HS-27A (cell line): ENCODE results near the gene CMTM8.
"Not testable (repeated sequence)": the region's sequence is repeated elsewhere in the genome, so short reads cannot be mapped to it uniquely, and the experiment has no call there.

Experiments
- DNase-seq: peaks from one replicate; pipeline ENCODE4 v3.0.0-alpha.2; 2012; ENCODE audit warnings: low read depth, missing footprints

CMTM8 gene

GRCh38 chr3:32238453-32239306, at the start of gene CMTM8:
CMTM8 (plus strand) TSS chr3:32238680; CDS start chr3:32238973, 293 bp downstream.
- no peak for DNase-seq

DNA sequence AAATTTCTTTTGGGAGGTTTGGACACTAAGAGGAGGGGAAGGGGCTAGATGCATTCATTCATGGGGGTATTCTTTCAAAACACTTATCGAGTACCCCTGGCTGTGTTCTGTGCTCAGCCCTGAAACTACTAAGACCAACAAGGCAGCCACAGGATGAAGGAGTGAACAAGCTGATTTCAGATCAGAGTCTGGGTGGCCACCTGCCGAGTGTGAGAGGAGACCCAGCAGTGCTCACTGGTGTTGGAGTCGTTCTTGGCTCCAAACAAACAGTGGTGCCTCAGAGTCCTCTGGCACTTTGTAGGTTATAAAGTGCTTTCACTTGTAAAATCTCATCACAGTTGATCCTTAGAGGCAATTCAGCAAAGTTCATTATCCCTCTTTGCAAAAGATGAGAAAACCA, 48.8 kb upstream of the CMTM8 start:
- no peak for DNase-seq

DNA sequence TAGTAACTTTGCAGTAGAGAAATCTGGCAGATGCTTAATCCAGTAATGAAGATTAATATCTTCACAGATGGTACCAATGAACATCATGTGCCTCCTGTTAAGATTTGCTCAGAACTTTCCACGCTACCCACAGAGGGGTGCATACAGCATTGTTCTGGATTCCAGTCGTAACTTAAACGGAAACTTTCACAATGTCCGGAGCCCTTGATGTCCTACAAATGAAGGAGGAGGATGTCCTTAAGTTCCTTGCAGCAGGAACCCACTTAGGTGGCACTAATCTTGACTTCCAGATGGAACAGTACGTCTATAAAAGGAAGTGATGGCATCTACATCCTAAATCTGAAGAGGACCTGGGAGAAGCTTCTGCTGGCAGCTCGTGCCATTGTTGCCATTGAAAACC, 47.9 kb upstream of the CMTM8 start:
- not testable (repeated sequence) for DNase-seq

- DNase-seq, result no peak
These were observed 45.4 kb upstream of the CMTM8 start for GRCh38 chr3:32193101-32193500.

DNA sequence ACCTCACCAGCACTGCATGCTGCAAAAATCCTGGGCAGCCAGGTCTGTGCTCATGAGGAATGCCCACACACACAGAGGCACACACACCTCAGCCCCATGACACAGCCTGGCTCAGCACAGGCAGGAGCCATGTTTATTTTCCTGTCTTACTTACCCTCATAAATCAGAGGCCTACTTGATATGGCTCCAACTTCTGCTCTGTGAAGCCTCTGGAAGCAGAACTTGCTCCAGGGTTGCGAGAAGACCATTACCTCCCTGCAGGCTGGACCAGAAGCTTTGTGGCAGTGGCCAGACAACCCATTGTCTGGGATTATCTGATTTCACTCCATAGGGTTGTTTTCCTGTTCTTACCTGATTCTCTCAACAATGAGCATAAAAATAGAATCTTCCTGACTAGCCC, 43.8 kb upstream of the CMTM8 start:
- DNase-seq, result no peak

- DNase-seq, result no peak
These were observed 42.4 kb upstream of the CMTM8 start for GRCh38 chr3:32195995-32196540.

GRCh38 chr3:32197991-32198390, 40.5 kb upstream of the CMTM8 start:
- DNase-seq, result no peak

DNA sequence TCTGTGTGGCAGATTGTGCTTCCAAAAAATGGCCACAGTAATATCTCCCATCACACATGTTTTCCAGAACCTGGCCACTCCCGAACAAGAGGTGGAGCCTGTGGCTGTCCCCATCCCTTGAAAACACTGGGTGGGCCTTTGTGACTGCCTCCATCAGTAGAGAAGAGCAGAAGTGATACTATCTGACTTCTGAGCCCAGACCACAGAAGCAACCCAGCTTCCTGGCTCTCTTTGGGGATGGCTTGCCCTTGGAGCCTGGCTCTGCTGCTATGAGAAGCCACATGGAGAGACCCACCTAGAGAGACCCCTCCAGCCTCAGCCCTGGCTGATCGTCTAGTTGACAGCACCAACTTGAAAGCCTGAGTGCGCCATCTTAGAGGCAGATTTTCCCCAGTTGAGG, 39.8 kb upstream of the CMTM8 start:
- no peak for DNase-seq

DNA sequence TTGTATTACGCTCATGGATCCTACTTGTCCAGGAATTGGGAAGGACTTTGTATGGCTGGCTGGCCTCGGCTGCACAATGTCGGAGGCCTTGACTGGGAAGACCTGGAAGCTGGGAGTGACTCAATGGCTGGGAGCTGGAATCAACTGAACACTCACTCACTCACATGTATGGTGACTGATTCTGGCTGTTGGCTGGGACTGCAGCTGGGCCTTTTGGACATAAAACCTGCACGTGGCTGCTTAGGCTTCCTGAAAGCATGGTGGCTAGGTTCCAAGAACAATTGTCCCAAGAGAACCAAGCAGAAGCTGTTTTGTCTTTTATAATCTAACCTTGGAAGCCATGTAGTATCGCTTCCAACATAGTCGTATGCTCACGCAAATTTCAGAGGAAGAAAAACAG, 38.0 kb upstream of the CMTM8 start:
- no peak for DNase-seq

DNA sequence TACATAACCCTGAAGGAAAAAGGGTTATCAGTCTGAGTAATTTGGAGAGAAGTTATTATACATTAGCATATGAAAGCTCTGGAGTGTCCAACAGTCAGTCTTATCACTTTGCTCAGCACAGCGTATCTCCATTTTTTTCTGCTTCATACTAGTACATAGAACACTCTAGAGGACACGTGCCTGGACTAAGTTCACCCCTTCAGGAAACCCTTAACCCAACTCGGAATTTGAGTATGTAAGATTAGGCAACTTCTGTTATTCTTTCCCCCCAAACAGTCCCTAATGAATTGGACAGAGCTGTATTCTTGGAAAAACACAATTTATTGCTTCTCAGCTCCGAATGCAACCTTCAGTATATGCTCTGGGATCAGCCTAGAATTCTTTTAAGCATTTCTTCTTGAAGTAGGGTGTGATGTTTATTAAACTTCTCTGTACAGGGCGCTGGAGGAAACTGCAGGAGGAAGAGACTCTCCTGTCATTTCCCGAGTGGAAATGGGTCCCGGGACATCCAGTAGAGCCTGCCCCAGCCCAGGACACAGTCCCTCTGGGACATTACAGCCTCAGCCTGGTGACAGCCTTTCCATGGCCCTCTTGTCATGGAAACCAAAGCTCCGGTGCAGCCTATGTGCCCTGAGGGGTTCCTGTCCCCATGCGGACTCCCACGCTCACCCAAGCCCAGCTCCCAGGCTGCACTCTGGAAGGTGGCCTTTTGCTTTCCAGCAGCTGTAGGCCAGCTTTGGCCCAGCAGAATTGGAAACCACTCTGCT, 37.3 kb upstream of the CMTM8 start:
- DNase-seq, result no peak

DNA sequence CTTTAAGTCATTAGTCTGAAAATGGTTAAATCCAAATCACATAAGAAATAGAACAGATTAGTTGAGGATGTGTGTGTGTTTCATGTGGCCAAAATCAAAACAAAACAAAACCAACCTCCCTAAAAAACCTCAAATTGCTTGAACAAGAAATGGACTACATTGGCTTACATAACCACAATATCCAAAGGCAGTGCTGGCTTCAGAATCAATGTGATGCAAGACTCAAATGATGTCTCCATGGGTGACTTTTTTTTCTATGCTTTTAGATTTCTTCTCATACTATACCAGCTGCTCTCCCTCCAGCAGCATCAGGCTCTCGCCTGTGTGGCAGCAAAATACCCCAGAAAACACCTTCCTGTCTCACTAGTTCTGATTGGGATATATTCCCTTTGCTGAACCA, 36.0 kb upstream of the CMTM8 start:
- no peak for DNase-seq

DNA sequence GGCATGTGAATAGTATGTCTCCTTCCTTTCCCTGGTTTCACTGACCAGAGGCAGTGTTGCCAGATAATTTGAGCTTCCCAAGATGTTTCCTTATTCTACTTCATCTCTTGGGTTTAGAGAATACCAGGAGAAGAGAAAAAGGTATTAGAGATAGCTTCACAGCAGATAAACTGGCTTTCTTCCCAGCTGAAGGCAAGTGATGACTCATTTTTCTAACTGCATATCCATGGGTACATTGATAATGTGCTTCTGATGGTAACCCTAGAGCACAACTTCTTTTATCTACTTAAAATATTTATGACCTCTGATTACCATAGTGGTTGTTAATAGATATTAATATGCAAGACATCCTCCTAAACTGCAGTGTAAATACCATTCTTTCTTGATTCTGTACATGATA, 34.6 kb upstream of the CMTM8 start:
- no peak for DNase-seq

DNA sequence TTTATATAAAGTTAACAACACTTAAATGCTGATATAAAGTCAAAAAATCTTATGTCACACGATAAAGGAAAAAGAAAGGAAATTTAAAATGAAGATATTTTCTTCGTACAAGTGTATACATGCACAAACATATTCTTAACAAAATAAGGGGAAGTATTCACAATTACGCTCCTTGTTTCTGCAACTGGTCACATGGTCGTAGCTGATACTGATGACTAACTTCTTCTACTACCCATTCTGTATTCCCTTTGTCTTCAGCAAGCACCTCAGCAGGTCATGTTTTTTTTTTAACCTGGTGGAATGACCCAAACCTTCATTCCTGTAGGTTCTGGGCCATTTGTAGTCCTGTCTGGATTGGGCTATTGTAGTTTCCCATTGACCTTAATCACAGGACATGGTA, 30.0 kb upstream of the CMTM8 start:
- DNase-seq, result no peak

DNA sequence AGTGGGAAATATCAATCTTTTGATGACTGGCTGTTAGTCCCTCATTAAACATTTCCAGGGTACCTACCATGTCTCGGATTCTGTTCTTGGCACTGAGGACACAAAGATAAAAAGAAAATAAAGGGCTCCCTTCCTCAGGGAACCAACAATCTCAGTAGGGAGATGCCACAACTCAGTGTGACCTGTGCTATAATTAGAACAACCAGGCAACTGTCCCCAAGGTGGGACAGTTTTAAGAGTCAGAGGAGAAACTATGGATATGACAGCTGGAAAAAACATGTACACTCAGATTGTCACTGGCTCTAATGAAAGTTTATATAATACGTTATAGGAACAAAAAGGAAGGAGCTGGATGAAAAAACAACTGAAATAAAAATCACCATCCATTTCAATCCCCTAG, 23.3 kb upstream of the CMTM8 start:
- no peak for DNase-seq

DNA sequence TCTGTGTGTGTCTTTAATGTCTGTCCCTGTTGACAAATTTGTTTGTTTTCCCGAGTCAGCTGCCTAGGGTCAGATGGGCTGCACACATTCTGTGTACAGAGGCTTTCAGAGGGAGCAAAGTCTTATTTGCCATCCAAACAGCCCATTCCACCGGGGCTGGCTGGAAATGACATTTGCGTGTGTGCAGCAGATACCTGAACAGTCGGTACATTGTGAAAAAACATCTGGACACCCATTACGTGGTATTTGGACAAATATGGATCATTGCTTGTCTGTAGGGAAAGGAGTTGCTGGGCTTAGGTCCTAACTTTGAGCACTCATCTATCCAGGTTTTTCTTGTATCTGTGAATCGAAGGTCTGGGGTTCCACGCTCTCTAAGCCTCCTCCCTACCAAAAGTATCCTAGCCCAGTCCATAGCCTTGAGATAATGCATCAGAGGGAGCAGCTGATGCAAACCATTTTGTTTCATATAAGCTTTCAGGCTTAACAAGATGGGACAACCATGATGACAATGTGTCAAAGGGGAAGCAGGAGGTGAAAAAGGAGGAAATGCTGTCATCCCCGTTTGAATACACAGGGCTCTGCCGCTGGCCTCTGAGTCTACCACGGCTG, 22.2 kb upstream of the CMTM8 start:
- no peak for DNase-seq

DNA sequence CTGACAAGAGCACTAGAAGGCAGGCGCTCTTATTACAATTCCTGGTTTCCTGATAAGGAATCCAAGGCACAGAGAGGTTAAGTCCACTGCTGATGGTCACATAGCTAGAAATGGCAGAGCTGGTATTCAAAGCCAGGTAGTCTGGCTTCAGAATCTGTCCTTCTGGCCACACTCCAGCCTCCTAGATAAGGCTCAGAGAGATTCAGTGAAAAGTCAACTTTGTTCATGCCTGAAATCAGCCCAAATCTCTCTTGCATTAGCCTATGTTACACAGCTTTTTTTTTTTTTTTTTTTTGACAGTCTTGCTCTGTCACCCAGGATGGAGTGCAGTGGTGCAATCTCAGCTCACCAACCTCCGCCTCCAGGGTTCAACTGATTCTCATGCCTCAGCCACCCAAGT, 21.1 kb upstream of the CMTM8 start:
- no peak for DNase-seq

DNA sequence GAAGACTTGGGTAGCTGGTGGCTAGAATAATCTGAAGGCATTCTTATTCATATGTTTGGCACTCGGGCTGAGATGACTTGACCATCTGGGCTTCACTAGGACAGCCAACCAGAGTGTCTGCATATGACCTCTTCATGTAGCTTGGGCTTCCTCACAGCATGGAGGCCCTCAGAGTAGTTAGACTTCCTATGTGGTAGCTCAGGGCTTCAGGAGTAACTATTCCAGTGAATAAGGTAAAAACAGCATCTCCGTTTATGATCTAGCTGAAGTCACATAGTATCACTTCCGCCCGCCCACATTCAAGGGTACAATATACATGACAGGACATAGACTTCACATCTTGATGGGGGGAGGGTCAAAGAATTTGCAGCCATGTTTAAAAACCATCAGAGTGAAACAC, 18.9 kb upstream of the CMTM8 start:
- no peak for DNase-seq

GRCh38 chr3:32220006-32220405, 18.5 kb upstream of the CMTM8 start:
- no peak for DNase-seq

DNA sequence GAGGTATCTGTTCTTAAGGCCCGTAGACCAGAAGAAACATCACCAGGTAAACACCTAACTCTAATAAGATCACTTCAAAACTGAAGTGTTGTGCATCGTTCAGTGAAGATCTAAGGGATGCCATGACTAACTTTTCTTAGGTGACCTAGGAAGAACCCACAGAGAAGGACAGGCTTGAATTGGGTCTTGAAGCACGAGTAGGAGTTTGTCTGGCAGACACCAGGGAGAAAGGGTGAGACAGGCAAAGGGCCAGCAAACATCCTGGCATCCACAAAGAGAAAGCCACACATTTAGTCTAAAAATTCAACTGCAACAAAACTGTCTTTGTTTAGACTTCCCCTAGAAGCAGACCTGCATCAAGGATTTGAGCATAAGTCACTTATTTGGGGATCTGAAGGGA, 15.5 kb upstream of the CMTM8 start:
- no peak for DNase-seq

DNA sequence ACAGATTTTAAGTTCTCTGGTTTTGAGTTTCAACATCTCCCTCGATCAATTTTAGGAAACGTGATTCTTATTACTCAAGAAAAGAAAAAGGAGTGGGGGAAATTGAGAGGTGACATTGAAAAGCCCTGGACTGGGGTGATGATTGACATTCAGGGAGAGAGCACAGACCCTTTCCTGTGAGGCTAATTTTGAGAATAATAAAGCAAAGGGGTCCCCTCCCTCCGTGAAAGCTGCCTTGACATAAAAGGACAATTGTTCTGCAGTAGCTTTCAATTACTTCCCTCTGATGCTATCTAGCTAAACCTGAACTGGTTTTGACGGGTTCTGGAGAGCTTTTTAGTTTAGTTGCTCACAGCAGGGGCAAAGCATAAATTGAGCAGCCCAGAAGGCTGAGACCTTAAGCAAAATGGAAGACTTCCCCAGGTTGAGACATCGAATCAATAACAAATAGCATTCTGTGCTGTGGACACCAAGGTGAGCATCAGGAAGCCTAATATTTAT, 14.4 kb upstream of the CMTM8 start:
- DNase-seq, result no peak

DNA sequence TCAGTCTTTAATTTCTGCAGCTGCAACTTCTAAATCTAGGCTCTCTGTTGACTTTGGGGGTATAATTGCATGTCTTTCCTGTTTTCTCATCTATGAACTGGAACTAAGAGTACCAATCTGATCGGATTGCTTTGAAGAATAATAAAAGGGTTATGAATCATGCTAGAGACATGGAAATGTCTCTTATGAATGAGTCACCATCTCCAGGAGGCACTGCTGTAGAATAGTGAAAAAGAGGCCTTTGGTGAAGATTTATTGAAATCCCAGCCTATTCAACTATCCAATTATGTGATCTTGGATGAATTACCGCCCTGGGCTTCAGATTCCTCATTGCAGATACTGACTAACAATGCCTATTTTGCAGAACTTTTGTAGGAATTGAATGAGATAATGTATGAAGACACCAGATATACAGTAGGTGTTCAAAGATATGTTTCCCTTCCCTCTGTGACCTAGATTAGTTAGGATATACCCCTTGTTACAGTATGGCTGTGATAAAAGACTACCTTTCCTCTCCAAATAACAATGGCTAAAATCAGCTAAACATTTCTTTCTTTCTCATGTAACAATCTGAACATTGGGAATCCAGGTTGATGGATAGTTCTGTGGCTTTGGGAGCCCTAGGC, 11.5 kb upstream of the CMTM8 start:
- peak; percentile 24 for DNase-seq

GRCh38 chr3:32228743-32229142, 9.7 kb upstream of the CMTM8 start:
- not testable (repeated sequence) for DNase-seq
